COR-L47 (cell line): ENCODE results near the gene ITPRIP.

ENCODE experiments used
- DNase-seq: peaks from one replicate; lab custom pipeline; 2025; lab: John Stamatoyannopoulos, UW

The ITPRIP gene

DNA sequence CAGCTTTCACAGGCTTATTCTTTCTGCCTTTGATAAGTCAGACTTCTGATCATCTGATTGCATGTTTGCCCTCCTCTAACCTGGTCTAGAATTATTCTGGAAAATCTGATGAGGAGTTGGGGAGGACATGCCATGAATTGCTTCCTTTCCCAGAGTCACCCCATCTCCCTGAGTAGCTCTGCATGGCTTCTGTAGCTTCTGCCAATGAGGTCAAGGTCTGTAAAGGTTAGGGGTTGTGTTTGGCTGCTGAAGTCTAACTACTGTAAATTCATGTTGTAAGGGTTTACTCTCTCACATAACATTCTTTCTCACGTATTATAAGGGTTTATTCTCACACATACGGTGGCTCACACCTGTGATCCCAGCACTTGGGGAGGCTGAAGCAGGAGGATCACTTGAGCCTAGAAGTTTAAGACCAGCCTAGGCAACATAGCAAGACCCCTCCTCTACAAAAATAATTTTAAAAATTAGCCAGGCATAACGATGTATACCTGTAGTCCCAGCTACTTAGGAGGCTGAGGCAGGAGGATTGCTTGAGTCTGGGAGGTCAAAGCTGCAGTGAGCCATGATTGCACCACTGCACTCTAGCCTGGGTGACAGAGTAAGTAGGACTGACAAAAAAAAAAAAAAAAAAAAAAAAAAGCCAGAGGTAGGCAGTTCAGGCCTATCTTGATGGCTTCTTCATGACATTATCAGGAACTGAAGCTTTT lies 58.6 kb downstream of the ITPRIP start:
- no peak for DNase-seq

- DNase-seq: no peak
Observed at GRCh38 chr10:104277785-104278184, 60.5 kb downstream of the ITPRIP start.

DNA sequence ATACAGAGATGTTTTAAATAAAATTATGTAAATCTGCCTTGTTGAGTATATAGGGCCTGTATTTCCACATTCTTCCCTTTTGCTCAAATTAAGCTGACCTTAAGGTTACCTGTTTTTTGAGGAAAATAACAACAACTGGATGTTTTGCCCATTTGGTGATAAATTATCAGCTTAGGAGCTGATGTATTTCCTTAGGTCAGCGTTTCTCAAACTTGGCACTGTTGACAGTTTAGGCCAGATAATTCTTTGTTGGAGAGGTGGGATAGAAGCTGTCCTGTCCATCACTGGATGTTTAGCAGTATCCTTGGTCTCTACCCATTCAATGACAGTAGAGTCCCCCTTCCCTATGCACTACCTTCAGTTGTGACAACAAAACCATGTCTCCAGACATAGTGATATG lies 62.1 kb downstream of the ITPRIP start:
- DNase-seq: no peak

DNA sequence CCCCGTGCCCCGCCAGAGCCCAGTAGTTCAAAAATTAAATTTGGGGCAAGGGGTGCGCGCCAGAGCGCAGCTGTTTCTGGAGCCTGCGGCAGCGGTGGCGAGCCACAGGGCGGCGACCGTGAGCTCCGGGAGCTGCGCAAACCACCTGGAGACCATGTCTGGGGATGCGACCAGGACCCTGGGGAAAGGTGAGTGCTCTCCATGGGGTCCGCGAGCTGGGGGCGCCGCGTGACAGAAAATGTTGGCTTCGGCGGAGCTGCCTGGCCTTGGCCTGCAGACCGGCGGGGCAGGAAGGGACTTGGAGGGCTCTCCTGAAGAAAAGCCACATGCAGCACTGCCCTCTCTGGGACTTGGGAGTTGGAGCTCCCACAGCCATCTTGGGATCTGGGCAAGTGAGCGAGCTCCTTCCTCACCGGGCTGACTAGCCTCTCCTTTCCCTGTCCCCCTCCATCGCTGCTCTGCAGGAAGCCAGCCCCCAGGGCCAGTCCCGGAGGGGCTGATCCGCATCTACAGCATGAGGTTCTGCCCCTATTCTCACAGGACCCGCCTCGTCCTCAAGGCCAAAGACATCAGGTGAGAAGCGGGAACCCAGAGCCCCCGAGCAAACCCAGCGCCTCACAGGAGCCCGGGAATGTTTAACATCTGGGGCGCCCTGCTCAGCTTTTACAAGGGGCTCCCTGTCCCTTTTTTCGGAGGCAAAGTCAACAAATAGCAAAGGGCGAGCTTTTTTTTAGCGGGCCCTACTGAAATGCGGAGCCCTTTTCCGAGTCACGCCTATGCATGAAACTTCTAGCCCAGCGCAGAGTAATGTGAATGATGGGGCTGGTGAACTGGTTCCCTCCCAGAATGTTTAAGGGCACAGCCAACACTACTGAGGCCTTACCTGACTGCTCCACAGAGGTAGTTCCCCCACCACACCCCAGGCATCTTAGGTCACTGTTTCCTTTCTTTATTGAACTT lies 63.2 kb downstream of the ITPRIP start:
- no peak for DNase-seq

DNA sequence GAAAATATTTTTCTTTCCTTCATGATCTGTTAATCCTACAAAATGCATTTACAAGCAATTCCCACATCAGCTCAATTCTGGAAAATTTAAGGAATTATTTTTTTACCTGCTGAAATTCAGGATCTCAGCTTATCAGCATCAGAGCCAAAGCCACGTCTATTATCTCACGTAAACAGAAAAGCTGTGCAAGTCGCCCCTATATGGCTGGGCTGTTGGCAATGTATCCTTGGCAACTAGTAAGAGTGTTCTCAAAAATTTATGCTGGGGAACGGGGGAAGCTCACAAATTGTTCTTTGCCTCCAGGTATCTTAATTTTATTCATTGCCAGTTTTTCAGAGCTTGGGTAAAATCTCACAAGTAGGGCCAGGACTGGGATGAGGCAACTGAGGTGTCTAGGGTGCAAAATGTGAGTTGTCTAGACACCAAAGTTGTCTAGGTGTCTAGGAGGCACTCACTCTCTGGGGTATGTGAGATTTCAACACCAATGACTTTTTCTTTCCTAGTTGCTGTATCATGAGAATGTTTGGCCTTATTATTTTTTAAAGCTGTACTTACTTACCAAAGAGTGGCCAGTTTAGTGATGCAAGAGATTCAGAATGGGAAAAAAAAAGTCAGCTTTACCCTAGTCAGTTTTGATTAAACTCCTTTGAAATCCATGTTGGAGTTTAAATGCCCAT lies 64.2 kb downstream of the ITPRIP start:
- DNase-seq: no peak

DNA sequence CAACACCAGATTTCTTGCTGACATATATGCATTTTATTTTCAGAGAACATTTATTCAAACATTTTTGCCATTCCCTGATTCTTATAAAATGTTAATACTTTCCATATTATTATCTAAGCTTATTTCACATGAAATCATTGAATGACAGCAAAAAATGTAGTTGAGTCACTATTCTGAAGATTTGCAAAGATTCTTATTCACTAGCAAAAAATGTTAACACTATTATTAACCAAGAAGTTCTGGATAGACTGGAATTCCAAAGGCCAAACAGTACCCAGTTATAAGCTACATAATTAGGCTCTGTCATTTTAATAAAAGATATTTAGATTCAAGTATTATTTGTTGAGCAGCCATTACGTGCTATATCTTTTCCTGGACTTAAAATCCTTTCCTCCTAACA lies 65.0 kb downstream of the ITPRIP start:
- no peak for DNase-seq

DNA sequence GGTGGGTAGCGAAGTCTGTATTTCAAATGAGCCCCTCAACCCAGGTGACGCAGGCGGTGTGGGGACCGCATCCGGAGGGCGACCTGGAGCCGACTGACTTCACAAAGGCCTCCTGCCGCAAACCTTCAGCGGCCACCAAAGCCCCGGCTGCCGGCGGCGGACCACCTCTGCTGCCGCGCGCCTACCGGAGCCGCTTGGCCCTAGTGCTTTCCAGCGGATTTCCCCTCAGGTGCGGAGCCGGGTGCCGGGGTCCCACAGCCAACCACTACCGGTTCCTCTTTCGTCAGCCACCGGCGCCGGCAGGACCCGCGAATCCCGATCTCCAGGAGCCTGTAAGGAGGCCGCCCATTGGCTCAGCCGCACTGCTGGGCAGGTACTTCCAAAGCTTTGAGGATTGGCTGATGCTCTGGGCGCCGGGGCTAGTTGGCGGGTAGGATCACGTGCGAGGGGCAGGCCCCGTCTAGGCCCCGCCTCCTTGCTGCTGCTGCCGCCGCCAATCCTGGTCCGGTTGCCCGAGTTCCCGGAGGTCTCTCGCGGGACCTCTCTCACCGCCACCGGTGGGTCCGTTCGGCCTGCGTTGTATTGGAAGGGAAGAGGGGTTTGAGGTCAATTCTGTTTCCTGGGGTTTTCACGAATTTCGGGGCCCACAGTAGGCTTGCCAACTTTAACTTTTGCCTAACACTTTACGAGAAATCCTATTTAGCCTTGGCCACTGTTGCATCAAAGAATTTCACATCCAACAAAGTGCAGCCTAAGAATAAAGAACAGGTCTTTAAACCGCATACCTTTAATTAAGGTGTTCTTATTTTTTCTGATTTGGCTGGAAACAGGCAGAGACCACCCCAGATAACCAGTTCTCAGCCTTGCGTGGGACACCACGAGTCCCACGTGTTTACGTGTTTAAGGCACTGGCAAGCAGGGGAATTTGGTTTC lies 69.3 kb downstream of the ITPRIP start, which contains the start of gene GSTO2:
GSTO2 (plus strand) TSS at position 472 of the 933 bp plus-strand sequence. CDS start 5,732 bp downstream, outside the sequence.
- peak; percentile 87 for DNase-seq

DNA sequence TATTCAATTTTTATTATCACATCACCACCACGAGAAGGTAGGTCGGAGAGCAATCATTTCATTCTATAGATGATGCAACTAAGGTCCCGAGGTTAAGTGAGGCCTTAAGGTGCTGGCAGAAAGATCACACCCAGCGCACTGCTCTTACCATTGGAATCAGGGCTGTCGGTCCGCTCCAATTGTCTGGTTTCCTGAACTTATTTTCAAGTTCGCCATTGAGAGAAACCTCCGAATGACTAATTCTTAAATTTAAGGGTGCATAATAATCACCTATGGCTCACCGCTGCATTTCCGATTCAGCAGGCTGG lies 69.9 kb downstream of the ITPRIP start:
- no peak for DNase-seq

DNA sequence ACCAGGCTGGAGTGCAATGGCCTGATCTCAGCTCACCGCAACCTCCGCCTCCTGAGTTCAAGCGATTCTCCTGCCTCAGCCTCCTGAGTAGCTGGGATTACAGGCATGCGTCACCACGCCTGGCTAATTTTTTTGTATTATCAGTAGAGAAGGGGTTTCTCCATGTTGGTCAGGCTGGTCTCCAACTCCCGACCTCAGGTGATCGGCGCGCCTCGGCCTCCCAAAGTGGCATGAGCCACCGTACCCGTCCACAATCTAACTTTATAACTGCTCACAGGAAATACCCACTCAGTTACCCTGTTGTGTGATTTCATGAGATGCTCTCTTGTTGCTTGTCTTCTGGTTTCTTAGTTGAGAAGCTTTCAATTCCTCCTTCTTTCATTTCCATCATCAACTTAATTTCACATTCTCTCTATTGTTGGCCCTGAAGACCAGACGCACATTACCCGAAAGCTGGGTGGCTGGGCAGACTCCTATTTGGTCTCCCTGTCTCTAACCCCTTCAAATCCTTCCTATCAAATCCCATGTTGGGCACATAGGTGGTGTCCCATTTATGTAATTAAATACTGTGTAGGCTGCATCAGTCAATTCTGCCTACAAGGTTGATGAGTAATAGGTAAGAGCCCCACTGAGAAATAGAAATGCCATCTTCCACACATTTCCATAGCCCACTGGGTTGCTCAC lies 70.4 kb downstream of the ITPRIP start:
- DNase-seq: no peak

- no peak for DNase-seq
Observed at GRCh38 chr10:104264783-104265182, 73.5 kb downstream of the ITPRIP start.

GRCh38 chr10:104262055-104262454 lies 76.2 kb downstream of the ITPRIP start:
- no peak for DNase-seq

GRCh38 chr10:104260775-104261115 lies 77.5 kb downstream of the ITPRIP start:
- no peak for DNase-seq

- no peak for DNase-seq
Observed at GRCh38 chr10:104259999-104260774, 78.1 kb downstream of the ITPRIP start.
